ENCODE data around the gene BRD4.

BRD4 gene

GRCh38 chr19:15225760-15226159, 106.6 kb downstream of the BRD4 start:
- no peak for DNase-seq (ENCODE audit: low read depth in 2 of 2)

- DNase-seq (ENCODE audit: low read depth in 2 of 2), result no peak
Observed at GRCh38 chr19:15223649-15224361, 108.5 kb downstream of the BRD4 start.

DNA sequence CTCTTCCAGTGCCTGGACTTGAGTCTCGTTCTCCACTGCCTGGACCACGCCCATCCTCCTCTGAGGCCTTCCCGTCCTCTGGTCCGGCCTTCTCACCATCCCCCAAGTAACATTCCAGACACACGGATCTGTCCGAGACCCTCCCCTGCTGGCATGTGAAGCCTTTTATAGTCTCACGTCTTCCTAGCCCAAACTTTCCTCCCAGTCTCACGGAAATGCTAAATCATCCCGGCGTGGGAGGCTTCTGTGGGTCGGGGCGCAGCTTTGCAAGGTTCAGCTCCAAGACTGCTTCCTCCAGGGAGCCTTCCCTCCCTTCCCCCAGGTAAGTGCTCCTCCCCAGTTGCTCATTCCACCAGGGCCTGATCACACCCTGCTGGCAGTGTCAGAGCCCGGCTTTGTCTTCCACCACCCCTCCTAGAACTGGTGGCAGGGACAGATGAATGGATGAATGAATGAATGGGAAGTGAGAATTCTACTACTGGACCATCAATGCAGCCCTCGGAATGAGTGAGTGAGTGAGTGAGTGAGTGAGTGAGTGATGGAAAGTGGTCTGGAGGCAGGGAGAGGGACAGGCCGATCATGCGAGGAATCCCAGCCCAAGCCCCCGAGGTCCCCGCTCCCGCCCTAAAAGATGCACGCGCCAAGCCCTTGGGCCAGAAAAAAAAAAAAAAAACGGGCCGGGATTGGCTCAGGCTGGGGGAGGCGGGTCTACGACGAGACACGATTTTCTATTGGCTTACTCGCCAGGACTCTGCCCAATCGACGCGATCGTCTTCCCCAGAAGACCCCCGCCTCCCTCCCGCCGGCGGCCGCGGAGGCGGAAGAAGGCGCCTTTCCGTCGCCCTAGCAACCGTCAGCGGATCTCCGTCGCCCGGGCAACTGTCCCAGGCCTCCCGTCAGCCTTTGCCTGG, 109.3 kb downstream of the BRD4 start:
- DNase-seq (ENCODE audit: low read depth in 2 of 2), result peak; percentile 60 to 75

DNA sequence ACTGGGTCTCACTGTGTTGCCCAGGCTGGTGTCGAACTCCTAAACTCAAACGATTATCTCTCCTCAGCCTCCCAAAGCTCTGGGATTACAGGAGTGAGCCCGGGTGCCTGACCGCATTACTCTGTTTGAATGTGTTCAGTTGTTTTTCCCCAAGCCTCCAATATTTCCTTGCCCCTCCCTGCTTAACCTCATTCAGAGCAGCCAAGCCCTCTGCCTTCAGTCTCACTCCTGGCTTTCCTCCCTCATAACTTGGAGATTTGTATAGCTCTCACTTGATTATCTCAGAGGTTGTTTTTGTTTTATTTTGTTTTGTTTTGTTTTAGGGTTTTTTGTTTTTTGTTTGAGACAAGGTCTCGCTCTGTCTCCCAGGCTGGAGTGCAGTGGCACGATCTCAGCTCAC, 111.5 kb downstream of the BRD4 start:
- no peak for DNase-seq (ENCODE audit: low read depth in 2 of 2)

DNA sequence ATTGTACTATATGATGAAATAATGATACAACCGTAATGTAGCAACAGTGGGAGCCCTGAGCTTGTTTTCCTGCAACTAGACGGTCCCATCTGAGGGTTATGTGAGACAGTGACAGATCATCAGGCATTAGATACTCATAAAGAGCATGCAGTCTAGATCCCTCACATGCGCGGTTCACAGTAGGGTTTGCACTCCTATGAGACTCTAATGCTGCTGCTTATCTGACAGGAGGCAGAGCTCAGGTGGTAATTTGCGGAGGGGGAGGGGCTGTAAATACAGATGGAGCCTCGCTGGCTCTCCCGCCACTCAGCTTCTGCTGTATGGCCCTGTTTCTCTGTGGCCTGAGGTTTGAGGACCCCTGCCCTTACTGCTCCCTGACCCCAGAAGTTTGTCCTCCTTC, 113.8 kb downstream of the BRD4 start:
- DNase-seq (ENCODE audit: low read depth in 2 of 2), result no peak

GRCh38 chr19:15216363-15216762, 116.0 kb downstream of the BRD4 start:
- no peak for DNase-seq (ENCODE audit: low read depth in 2 of 2)

DNA sequence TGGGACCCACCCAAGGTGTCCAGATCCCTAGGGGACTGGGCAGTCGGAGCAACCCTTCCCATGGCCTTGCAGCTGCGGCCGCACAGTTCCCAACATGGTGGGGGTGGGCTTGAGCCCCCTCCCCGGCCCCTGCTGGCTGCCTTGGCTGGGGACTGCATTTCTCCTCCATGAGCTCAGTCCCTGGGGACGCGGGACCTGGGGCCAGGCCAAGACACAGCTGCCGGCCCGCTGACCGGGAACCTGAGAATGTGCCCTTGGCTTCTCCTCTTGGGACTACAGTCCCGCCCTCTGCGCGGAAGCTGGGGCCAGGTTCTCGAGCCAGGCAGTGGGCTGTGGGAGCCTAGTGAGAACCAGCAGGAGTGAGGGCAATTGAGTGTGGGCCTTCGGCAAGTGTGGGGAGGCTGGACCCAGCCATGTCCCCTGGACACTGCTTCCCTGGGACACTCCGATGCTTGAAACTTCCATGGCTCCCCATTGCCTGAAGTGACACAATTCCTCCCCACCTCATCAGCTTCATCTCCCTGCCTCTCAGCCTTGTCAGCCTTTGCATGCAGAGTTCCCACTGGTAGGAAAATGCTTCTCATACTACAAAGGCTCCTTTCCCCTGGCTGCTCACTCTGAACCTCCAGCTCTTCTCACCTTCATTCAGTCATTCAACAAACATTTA, 118.5 kb downstream of the BRD4 start:
- no peak for DNase-seq (ENCODE audit: low read depth in 2 of 2)

DNA sequence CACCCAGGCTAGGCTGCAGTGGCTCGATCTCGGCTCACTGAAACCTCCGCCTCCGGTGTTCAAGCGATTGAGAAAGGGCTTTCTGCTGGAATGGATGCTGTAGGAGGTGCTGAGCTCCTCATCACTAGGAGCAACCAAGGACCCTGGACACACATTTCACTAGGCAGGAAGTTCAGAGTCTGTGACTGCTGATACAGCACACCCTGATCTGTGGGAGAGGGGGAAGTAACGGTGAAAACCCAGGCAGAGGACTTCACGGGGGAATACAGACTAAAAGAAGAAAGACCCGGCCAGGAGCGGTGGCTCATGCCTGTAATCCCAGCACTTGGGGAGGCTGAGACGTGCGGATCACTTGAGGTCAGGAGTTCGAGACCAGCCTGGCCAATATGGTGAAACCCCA, 119.6 kb downstream of the BRD4 start:
- DNase-seq (ENCODE audit: low read depth in 2 of 2), result no peak

- no peak for DNase-seq (ENCODE audit: low read depth in 2 of 2)
Observed at GRCh38 chr19:15210323-15210781, 122.0 kb downstream of the BRD4 start.

GRCh38 chr19:15201374-15202023, 130.8 kb downstream of the BRD4 start:
- no peak for DNase-seq (ENCODE audit: low read depth in 2 of 2)

DNA sequence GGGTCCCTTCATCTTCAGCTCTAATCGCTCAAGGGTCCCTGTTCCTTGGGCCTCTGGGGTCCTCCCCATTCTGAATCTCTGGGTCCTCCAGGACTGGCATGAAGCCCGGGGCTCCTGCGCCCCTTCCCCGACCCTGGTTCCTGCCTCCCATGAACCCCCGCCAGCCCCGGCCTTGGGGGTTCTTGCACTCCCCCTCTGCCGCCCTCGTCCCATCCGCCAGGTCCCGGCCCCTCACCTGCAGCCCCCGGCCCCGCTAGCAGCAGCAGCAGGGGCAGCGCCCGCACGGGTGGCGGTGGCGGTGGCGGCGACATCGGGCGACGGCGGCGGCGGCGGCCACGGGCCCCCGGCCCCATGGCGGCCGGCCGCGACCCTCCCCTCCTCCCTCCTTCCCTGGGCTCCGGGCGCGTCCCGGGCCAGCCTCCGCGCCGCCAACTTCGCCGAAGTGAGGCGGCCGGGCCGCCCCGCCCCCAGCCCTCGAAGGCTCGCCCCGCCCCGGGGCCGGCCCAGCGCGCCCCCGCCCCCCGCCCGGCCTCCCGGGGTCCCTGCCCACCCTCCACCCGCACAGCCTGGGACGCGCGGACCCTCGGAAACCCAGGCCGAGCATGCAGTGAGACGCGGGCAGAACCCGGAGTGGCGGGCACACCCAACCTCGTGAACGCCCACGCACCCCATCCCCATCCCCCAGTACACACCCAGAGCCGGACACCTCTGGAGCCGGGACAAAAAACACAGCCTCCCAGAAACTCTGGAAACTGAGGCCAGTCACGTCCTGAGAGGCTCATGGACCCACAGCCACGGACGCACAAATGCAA, 131.6 kb downstream of the BRD4 start, which contains the start of gene NOTCH3:
Gene NOTCH3 (minus strand): TSS at position 443 of the 812 bp plus-strand sequence. CDS start 90 bp downstream, at position 353.
- DNase-seq (ENCODE audit: low read depth in 2 of 2), result no peak

- DNase-seq (ENCODE audit: low read depth in 2 of 2), result no peak
Observed at GRCh38 chr19:15199661-15200552, 132.4 kb downstream of the BRD4 start.

GRCh38 chr19:15198951-15199660, 133.2 kb downstream of the BRD4 start:
- DNase-seq (ENCODE audit: low read depth in 2 of 2), result no peak

- DNase-seq (ENCODE audit: low read depth in 2 of 2), result no peak
Observed at GRCh38 chr19:15197942-15198341, 134.4 kb downstream of the BRD4 start.

DNA sequence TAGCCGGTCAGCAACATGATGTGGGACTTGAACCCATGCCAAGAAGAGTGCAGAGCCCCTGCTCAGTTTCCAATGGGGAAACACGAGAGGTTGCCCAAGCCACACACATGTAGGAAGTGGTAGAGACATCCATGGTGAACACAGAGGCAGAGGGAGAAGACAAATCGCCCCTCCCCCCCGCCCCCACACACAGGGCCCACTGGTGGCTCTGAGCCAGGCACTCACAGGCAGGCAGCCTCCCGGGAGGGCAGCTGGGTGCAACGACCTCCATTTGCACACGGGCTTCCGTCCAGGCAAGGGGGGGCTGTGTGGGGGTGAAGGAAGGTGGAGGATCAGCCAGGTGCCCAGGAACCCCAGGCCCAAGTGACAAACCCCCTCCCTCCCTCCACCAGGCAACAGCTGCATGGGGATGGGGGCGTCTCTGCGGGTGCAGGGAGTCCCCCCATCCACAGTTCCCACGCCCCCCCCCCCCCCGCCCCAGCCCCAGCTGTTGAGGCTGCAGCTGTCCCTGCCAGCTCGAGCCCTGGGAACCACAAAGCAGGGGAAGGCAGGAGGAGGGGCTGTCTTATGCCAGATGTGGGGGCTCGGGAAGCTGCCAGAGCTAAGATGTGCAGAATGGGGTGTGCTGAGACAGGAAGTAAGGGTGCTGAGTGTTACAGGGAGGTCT, 134.9 kb downstream of the BRD4 start:
- DNase-seq (ENCODE audit: low read depth in 2 of 2), result no peak

- DNase-seq (ENCODE audit: low read depth in 2 of 2), result no peak
Observed at GRCh38 chr19:15196360-15197005, 135.9 kb downstream of the BRD4 start.

- no peak for DNase-seq (ENCODE audit: low read depth in 2 of 2)
Observed at GRCh38 chr19:15195371-15196334, 136.7 kb downstream of the BRD4 start.

All from stimulated activated CD4-positive, alpha-beta T cell treated with anti-CD3 and anti-CD28 coated beads, Interleukin-4, amount 100 ng/mL, for 48 hours (primary cell).